LNCAP (cell line): ENCODE data around the gene TLR9.

Source experiments
- CTCF ChIP-seq: fragments of 450-650 bp; IDR thresholded peaks from 2 replicates; pipeline ENCODE4 v1.5.1; 2017; ENCODE audit warnings: mild to moderate bottlenecking

Gene TLR9

GRCh38 chr3:52213901-52214300 is 11.5 kb downstream of the TLR9 start:
- no peak for TF ChIP-seq CTCF

- no peak for TF ChIP-seq CTCF
These were observed 12.4 kb downstream of the TLR9 start for GRCh38 chr3:52213005-52213404.

- no peak for TF ChIP-seq CTCF
These were observed 14.1 kb downstream of the TLR9 start for GRCh38 chr3:52211268-52211891.

- TF ChIP-seq CTCF, result no peak
These were observed 14.8 kb downstream of the TLR9 start for GRCh38 chr3:52210550-52211046.

GRCh38 chr3:52210037-52210436 is 15.4 kb downstream of the TLR9 start:
- no peak for TF ChIP-seq CTCF

GRCh38 chr3:52208556-52208955 is 16.9 kb downstream of the TLR9 start:
- TF ChIP-seq CTCF, result no peak

GRCh38 chr3:52205727-52206372 is 19.6 kb downstream of the TLR9 start:
- no peak for TF ChIP-seq CTCF
